CD4-positive, alpha-beta T cell (primary cell): ENCODE results near the gene PPP1R1C. TPM values are rescaled to one million over a fixed set of nuclear protein-coding genes. Genes with fewer than 3 reads are reported as not detected.

ENCODE experiments used
- ATAC-seq: fragments of 200-7000 bp; cut with Tn5 transposase; one replicate; pipeline ENCODE4 v1.10.0; 2022; ENCODE audit warnings: mild to moderate bottlenecking; ENCODE audit not compliant: poor library complexity
- CTCF ChIA-PET: fragments of 350-600 bp; sonication (Branson Sonifier 250); formaldehyde crosslinking; loops from one replicate; lab custom pipeline; 2021; ENCODE audit warnings: antibody characterized with exemption, inconsistent platforms; lab: Charles Lee
- POLR2A ChIA-PET: fragments of 350-600 bp; sonication (Branson Sonifier 250); formaldehyde crosslinking; loops from one replicate; lab custom pipeline; 2021; ENCODE audit warnings: antibody characterized with exemption, inconsistent platforms; lab: Charles Lee
- DNase-seq, 14 experiments: peaks; one replicate each; pipeline ENCODE4 v3.0.0-alpha.2; 2013 to 2020; ENCODE audit warnings: mixed read lengths in 2 of 14
- H3K27ac ChIP-seq, 2 donors: one replicate each; pipeline versions ENCODE4 v1.5.1 to v1.7.0; 2013; ENCODE audit warnings: low read length in 2 of 2, low read depth in 1 of 2, mild to moderate bottlenecking in 1 of 2
- H3K27me3 ChIP-seq, 2 experiments: 1 replicate in 1 of 2; 2 replicates in 1 of 2; pipeline versions ENCODE4 v1.6.1 to v1.7.0; 2013; ENCODE audit warnings: low read length in 2 of 2, control low read depth in 1 of 2, mild to moderate bottlenecking in 1 of 2, moderate library complexity in 1 of 2; ENCODE audit not compliant: insufficient read depth in 2 of 2, control insufficient read depth in 1 of 2
- H3K36me3 ChIP-seq: one replicate; pipeline ENCODE4 v1.6.1; 2013; ENCODE audit warnings: low read length, control low read depth; ENCODE audit not compliant: insufficient read depth
- H3K4me1 ChIP-seq: one replicate; pipeline ENCODE4 v1.6.1; 2013; ENCODE audit warnings: low read length, control low read depth; ENCODE audit not compliant: insufficient read depth
- H3K4me3 ChIP-seq: one replicate; pipeline ENCODE4 v1.5.1; 2013; ENCODE audit warnings: mild to moderate bottlenecking, low read length, moderate library complexity
- H3K9me3 ChIP-seq, 2 experiments: 1 replicate in 1 of 2; 2 replicates in 1 of 2; pipeline versions ENCODE4 v1.6.1 to v1.7.0; 2013; ENCODE audit warnings: low read length in 2 of 2, mild to moderate bottlenecking in 2 of 2, control low read depth in 1 of 2, moderate library complexity in 1 of 2; ENCODE audit not compliant: control insufficient read depth in 1 of 2, insufficient read depth in 1 of 2
- H3K27ac Mint-ChIP-seq: one replicate; pipeline ENCODE4 v1.8.0; 2020; ENCODE audit warnings: mixed read lengths
- H3K27me3 Mint-ChIP-seq: one replicate; pipeline ENCODE4 v1.8.0; 2021; ENCODE audit warnings: mixed read lengths
- H3K36me3 Mint-ChIP-seq: one replicate; pipeline ENCODE4 v1.8.0; 2021; ENCODE audit warnings: low read depth, mixed read lengths
- H3K4me1 Mint-ChIP-seq: one replicate; pipeline ENCODE4 v1.8.0; 2021; ENCODE audit warnings: low read depth, mixed read lengths
- H3K4me3 Mint-ChIP-seq: one replicate; pipeline ENCODE4 v1.8.0; 2020; ENCODE audit warnings: mild to moderate bottlenecking, mixed read lengths
- H3K9me3 Mint-ChIP-seq: one replicate; pipeline ENCODE4 v1.8.0; 2020; ENCODE audit warnings: mixed read lengths
- CTCF ChIP-seq: fragments of 200-600 bp; IDR thresholded peaks from one replicate; pipeline ENCODE4 v1.8.0; 2022; ENCODE audit warnings: antibody characterized with exemption, mild to moderate bottlenecking
- intact Hi-C, 2 experiments: fragments of 100-400 bp; cut with DNase I in 1 of 2; cut with micrococcal nuclease in 1 of 2; formaldehyde crosslinking; loops; one replicate each; pipeline versions ENCODE4 v1.15.1 to v1.9.0; 2023 to 2025; cut with DNase I, micrococcal nuclease
- total RNA-seq, 174 experiments: library from RNA in 2 of 174; stranded (reverse) in 2 of 174; gene quantifications; one replicate each; pipeline ENCODE4 v1.2.3 and lab custom pipeline; 2021 to 2026

PPP1R1C gene
- total RNA-seq, 2 experiments from 2014 or later = not detected

GRCh38 chr2:182015334-182016109 lies 29.9 kb downstream of the PPP1R1C start:
- DNase-seq = no peak
- Histone ChIP-seq H3K27ac (no peak overlapping the region), H3K9me3 (peaks cover 3 to 12% of the 10 kb centered on the region in 2 experiments), H3K4me1 (no peaks in the 10 kb centered on the region), H3K27me3 (no peaks in the 10 kb centered on the region), H3K4me3 (no peak overlapping the region), H3K36me3 (no peaks in the 10 kb centered on the region)
- ChIA-PET POLR2A (no interaction called here), CTCF (no interaction called here)
- no peak overlapping the region for H3K27ac Mint-ChIP-seq
- TF ChIP-seq CTCF = no peak
- intact Hi-C loops = no loop called here
- H3K4me1 Mint-ChIP-seq = no peaks in the 10 kb centered on the region
- H3K27me3 Mint-ChIP-seq = no peaks in the 10 kb centered on the region
- H3K36me3 Mint-ChIP-seq = no peaks in the 10 kb centered on the region
- H3K9me3 Mint-ChIP-seq = peaks cover 10% of the 10 kb centered on the region
- no peak for ATAC-seq
- no peak overlapping the region for H3K4me3 Mint-ChIP-seq

GRCh38 chr2:182018218-182018617 lies 32.6 kb downstream of the PPP1R1C start:
- no peak for DNase-seq
- H3K4me1 Mint-ChIP-seq = no peaks in the 10 kb centered on the region
- no peaks in the 10 kb centered on the region for H3K27me3 ChIP-seq
- no peaks in the 10 kb centered on the region for H3K27me3 Mint-ChIP-seq
- peaks cover 3 to 12% of the 10 kb centered on the region in 2 experiments for H3K9me3 ChIP-seq
- H3K4me3 Mint-ChIP-seq = no peak overlapping the region
- H3K36me3 ChIP-seq = no peaks in the 10 kb centered on the region
- no peak for TF ChIP-seq CTCF
- no peaks in the 10 kb centered on the region for H3K36me3 Mint-ChIP-seq
- ChIA-PET CTCF (no interaction called here), POLR2A (no interaction called here)
- no peak overlapping the region for H3K27ac ChIP-seq
- H3K4me3 ChIP-seq = no peak overlapping the region
- peaks cover 11% of the 10 kb centered on the region for H3K9me3 Mint-ChIP-seq
- H3K27ac Mint-ChIP-seq = no peak overlapping the region
- ATAC-seq = no peak
- intact Hi-C loops = no loop called here
- no peaks in the 10 kb centered on the region for H3K4me1 ChIP-seq

- H3K9me3 Mint-ChIP-seq = peaks cover 6% of the 10 kb centered on the region
- CTCF ChIA-PET = no interaction called here
Observed at GRCh38 chr2:182019731-182020130, 34.1 kb downstream of the PPP1R1C start.

More at GRCh38 chr2:182019731-182020130, 34.1 kb downstream of the PPP1R1C start:
- Mint-ChIP-seq H3K4me3 (no peak overlapping the region), H3K36me3 (no peaks in the 10 kb centered on the region), H3K4me1 (no peaks in the 10 kb centered on the region), H3K27ac (no peak overlapping the region), H3K27me3 (no peaks in the 10 kb centered on the region)
- Histone ChIP-seq H3K4me3 (no peak overlapping the region), H3K27ac (no peak overlapping the region), H3K27me3 (no peaks in the 10 kb centered on the region), H3K36me3 (no peaks in the 10 kb centered on the region), H3K4me1 (no peaks in the 10 kb centered on the region), H3K9me3 (peaks cover 0 to 9% of the 10 kb centered on the region in 2 experiments)
- POLR2A ChIA-PET = no interaction called here
- TF ChIP-seq CTCF = no peak
- no peak for ATAC-seq
- intact Hi-C loops = no loop called here
- DNase-seq = no peak
